HG02840 (cell line): Measurements from ENCODE around the gene SLC39A11.
"Not testable (repeated sequence)": the region's sequence is repeated elsewhere in the genome, so short reads cannot be mapped to it uniquely, and the experiment has no call there.

ENCODE experiments used
- ATAC-seq: cut with Tn5 transposase; IDR thresholded peaks from one replicate; pipeline ENCODE4 v1.9.1; 2021; ENCODE audit warnings: mild to moderate bottlenecking, moderate library complexity, moderate number of reproducible peaks; ENCODE audit not compliant: unreplicated experiment, low FRiP score

Gene SLC39A11

DNA sequence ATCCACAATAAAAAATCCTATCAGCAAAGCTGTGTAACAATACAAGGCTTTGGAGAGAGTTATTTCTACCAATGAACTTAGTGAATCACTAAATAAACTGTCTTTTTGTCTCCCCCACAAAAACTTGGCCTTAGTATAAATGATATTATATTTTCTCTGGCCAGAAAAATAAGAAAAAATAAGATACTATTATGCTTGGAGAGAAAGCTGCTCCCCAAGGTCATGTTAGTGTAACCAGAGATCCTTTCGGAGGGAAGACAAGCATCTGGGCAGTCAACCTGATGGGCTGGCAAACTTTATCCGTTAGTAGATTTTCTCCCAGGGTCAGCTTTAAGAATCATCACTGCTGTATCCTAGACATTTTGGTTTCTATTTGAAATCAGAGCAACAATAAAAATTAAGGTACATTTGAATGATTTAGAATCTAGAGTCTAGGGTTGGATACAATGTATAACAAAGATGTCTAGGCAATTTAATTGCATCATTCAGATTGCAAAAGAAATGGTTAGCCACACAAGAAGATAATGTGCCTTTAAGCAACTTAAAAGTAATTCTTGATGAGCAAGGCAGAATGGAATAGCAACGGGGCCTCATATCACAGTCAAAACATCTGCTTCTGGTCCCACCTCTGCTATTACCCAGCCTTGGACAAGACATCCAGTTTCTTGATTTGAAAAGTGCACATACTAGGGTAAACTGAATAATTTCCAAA, 280.4 kb downstream of the SLC39A11 start:
- no peak for ATAC-seq

- ATAC-seq, result no peak
Observed at GRCh38 chr17:72810991-72811508, 281.4 kb downstream of the SLC39A11 start.

DNA sequence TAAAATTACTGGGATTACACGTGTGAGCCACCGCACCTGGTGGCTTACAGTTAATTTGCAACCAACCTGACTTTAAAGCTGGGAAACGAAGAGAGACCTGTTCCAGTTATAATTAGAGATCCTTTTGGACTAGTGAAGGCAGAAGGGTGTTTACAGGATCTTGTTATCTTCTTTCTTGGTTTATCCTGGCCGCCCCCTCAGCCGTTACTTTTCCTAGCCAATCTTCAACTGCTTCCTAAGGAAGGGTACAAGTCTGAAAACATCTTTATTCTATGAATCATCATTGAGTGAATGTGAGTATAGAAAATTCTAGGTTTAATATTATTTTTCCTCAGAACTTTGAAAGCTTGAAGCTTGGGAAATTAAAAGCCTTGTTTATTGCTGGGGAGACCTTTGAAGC, 286.5 kb downstream of the SLC39A11 start:
- no peak for ATAC-seq

- ATAC-seq, result no peak
Observed at GRCh38 chr17:72804949-72805707, 287.4 kb downstream of the SLC39A11 start.

- no peak for ATAC-seq
Observed at GRCh38 chr17:72802726-72803125, 289.8 kb downstream of the SLC39A11 start.

- ATAC-seq, result no peak
Observed at GRCh38 chr17:72797142-72797541, 295.3 kb downstream of the SLC39A11 start.

DNA sequence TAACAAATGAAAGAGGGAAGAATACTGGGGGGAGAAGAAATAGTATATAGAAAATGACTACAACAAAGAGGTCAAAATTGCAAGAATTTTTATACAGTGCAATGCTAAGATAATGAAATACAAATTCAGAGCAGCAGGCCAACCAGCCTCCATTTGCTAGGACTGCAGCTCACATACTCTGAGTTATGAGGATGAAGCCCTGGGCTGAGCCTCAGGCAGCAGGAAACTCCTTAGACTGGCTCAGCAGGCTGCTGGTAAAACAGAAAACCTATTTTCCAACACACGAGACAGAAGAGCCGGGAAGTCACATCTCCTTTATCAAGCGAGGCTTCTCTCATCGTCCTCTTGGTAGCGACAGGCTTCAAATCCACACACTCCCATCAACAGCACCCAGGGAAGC, 296.5 kb downstream of the SLC39A11 start:
- ATAC-seq, result no peak

DNA sequence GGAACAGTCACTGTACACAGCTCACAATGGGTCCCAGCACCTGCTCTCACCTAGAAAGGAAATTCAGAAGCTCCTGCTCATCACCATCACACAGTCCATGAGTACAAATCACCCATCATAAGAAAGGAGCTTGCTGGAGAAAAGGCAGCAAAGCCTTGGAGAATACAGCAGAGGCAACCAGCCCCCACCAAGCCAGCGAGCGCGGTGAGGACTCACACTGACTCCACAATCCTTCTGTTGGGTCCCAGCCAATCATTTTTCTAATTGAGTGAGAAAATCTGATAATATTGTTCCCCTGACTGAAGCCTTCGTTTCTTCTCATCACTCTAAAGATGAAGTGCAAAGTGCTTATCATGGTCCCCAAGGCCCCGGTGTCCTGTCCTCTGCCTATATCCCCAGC, 298.3 kb downstream of the SLC39A11 start:
- ATAC-seq, result no peak

DNA sequence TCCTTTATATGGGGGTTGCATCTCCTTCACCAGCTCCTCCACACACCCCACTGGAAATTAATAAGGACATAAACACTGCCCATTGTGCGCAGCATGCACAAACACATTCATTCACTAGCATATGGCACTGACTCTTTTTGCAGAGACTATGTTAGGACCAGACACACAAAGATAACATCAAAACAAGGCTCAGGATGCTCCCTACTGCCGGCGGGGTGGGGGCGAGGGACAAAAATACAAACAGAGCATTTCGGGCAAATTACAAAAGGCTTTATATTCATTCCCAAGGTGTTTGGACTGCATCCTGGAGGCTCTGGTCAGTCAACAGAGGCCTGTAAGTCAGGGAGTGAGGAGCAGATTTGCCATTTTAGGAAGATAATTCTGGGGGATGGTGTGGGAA, 299.7 kb downstream of the SLC39A11 start:
- ATAC-seq, result no peak

DNA sequence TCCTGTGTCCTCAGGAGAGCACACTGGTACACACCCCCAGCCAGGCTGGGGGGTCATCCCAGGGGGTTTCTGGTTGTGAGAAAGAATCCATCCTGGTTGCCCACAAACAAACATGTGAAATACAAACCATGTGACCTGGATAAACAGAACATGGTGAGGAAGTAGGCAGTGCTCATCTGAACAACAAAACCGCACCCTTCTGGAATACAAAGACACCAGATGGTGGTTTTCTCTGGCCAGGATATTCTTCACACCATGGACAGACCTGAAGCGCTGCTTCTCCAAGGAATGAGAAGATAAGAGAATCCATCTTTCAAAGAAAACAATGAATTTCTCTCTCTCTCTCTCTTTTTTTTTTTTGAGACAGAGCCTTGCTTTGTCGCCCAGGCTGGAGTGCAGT, 302.3 kb downstream of the SLC39A11 start:
- ATAC-seq, result no peak

DNA sequence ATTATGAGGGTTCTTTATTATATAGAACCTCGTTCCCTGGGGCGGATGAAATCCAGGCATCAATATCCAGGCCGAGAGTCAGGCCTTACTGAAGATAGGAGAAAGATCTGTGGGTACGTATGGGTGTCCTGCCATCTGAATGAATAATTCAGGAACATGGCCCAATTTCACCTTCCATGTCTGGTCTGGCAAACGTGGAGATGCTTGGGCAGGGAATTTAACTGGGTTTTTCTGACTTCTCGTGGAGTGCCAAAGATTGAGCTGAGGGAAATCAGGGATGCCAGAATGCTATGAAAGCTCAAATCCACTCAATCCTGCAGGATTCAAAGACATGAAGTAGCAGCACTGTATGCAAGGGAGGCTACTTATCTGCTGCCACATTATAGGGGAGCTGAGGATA, 302.8 kb downstream of the SLC39A11 start:
- no peak for ATAC-seq

GRCh38 chr17:72788950-72789585, 303.4 kb downstream of the SLC39A11 start:
- ATAC-seq, result no peak

GRCh38 chr17:72786209-72786608, 306.3 kb downstream of the SLC39A11 start:
- no peak for ATAC-seq

- no peak for ATAC-seq
Observed at GRCh38 chr17:72782985-72783701, 309.3 kb downstream of the SLC39A11 start.

- ATAC-seq, result not testable (repeated sequence)
Observed at GRCh38 chr17:72782437-72782836, 310.1 kb downstream of the SLC39A11 start.

GRCh38 chr17:72778169-72779151, 314.0 kb downstream of the SLC39A11 start:
- ATAC-seq, result no peak

- no peak for ATAC-seq
Observed at GRCh38 chr17:72775919-72776318, 316.6 kb downstream of the SLC39A11 start.

DNA sequence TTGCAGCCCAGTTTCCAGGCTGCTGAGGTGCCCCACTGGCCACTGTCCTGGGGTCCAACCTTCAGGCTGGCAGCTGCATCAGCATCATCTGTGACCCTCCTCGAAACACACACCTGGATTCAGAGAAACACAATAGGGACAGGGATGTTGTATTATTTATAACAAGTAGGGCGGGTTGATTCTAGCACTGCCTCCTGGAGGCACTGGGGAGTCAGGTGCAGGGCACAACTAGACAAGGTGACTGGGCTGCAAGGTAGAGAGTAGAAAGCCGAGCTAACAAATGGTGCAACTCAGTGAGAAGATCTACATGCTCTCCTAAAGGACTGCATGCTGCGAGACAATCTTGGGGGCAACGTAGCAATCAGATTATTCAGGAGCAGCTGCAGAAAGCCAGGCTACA, 317.3 kb downstream of the SLC39A11 start:
- no peak for ATAC-seq

- no peak for ATAC-seq
Observed at GRCh38 chr17:72774236-72774635, 318.3 kb downstream of the SLC39A11 start.
